ENCODE measurements around the gene FAM240A.
"Not testable (repeated sequence)": the region's sequence is repeated elsewhere in the genome, so short reads cannot be mapped to it uniquely, and the experiment has no call there.

Gene FAM240A

GRCh38 chr3:46612324-46612723, at the start of gene FAM240A:
Gene FAM240A (plus strand): TSS chr3:46612525. CDS start chr3:46612684, 159 bp downstream.
- in situ Hi-C loops (cut with MboI; ENCODE audit: low sequenced_read_pairs): no loop called here

- in situ Hi-C loops (cut with MboI; ENCODE audit: low sequenced_read_pairs): no loop called here
Observed at GRCh38 chr3:46564190-46565021, 47.9 kb upstream of the FAM240A start.

DNA sequence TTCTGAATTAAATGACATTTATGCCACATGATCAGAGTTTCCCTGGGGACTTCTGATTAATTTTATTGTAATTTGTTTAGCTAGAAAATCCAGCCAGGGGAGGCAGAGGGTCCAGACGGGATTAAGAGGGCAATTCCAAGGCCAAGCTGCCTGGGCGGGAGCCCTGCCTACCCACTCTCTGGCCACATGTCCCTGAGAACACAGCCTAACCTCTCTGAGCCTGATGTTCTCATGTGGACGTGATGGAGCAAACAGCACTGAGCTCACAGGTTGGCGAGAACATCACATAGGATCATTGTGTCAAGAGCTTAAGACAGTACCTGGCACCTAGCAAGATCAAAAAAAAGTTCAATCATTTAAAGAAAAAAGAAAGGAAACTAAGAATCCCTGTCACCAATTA, 47.2 kb upstream of the FAM240A start:
- in situ Hi-C loops (cut with MboI; ENCODE audit: low sequenced_read_pairs): no loop called here

DNA sequence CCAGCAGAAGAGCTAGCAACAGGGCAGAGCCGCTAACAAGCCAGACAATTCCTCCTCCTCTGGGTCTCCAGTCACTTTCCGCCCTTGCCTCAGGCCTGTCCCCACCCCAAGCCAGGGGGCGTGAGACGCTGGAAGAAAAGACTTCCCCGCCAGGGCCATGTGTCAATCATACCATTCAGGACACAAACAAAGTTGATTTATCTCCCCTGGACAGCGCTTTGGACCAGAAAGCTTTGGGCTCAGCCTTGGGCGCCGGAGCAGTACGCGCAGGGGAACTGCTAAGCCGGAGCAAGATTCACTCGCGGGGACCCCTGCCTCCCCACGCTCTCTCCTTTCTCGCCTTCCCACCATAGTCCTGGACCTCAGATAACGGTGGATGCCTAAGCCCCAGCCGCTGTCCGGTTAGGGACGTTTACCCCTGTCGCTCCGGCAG, 46.7 kb upstream of the FAM240A start:
- in situ Hi-C loops (cut with MboI; ENCODE audit: low sequenced_read_pairs): no loop called here

DNA sequence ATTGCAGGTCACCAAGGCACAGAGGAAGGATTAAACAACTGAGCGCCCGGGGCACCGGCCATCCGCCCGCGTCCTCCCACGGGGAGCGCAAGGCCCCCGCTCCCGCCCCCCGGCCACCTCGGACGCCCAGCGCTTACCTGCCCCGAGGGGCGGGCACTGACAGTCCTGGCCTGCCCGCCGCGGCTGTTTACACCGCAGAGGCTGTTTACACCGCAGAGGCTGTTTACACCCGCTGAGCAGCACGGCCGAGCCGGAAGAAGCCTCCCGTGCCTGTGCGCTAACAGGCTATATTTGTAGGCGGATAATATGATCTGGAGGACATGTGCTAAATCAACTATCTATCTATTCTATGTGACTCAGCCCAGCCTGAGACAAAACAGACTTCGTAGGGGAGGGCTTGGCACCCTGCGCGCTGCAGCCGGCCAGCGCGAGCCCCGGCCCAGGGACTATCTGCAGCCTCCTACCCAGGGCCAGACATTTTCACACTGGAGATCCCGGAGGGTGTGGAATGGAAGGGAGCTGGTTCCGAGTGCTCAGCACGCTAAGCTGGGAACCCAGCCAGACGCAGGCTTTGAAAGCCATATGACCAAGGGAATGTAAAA, 46.2 kb upstream of the FAM240A start, which contains the start of gene LRRC2:
Gene LRRC2, minus strand, starts transcription at position 263 of the 602 bp plus-strand sequence. CDS start 14,711 bp downstream, outside the sequence.
- in situ Hi-C loops (cut with MboI; ENCODE audit: low sequenced_read_pairs): no loop called here

- in situ Hi-C loops (cut with MboI; ENCODE audit: low sequenced_read_pairs): no loop called here
Observed at GRCh38 chr3:46571684-46572083, 40.6 kb upstream of the FAM240A start.

GRCh38 chr3:46573701-46574100, 38.6 kb upstream of the FAM240A start:
- in situ Hi-C loops (cut with MboI; ENCODE audit: low sequenced_read_pairs): no loop called here

DNA sequence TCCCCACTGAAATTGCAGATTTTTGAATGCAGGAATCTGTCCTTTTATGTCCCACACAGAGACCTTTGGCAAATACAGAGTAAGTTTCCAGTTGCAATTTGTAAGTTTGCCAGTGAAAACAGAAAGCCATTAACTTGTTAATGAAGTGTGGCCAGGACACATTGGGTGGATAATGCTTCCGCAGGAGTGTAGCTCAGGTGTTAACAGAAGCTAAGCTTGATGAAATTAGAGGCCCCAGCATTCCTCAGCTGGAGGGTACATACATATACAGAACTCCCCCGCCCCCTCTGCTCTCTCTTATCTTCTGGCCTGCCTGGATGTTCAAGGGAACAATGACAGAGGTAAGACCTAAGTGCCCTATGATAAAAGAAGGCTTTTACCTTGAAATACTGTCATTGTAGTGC, 38.1 kb upstream of the FAM240A start:
- in situ Hi-C loops (cut with MboI; ENCODE audit: low sequenced_read_pairs): no loop called here

DNA sequence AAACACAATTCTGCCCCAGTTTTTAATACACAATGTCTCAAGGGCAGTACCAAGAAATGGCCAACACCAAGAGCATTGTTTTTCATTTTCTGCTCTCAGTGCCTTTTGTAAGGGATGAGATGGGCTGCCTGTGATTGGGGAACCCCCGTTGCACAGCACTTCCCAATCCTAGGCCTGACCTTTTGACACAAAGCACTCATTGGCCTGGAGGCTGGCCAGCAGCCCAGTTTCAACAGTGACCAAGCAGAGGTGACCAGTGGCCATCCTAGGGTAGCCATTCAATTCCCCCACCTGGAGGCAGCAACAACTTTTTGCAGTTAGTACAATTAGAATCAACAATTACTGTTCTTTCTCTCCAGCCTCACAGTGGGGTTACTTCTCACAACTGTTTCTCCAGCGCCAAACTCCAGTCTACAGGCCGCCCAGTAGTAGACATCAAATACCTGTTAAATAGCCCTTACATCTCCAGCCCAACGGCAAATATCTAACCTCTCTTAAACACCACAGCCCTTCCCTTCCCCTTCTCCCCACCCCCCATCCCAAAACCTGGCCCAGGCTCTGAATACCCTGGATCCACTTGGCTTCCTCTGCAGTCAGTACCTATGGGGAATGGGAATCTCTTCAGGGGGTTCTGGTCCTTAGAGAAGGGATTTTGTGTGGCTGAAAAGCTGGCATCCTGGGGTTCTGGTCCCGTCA, 37.3 kb upstream of the FAM240A start:
- in situ Hi-C loops (cut with MboI; ENCODE audit: low sequenced_read_pairs): no loop called here

- in situ Hi-C loops (cut with MboI; ENCODE audit: low sequenced_read_pairs): no loop called here
Observed at GRCh38 chr3:46575577-46576222, 36.6 kb upstream of the FAM240A start.

DNA sequence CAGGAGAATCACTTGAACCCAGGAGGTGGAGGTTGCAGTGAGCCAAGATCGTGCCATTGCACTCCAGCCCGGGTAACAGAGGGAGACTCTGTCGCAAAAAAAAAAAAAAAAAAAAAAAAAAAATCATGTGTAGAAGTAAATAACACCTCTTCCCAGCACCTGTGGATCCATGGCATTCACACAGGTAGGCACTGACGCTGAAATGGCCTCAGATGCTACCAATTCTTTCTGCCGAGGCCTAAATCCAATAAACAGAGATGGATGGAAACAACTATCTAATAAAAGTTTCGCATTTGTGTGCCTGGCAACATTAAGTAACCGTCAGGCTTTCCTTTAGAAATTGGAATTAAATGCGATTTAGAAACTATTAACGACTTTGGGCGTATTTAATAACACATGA, 35.9 kb upstream of the FAM240A start:
- in situ Hi-C loops (cut with MboI; ENCODE audit: low sequenced_read_pairs): no loop called here

- in situ Hi-C loops (cut with MboI; ENCODE audit: low sequenced_read_pairs): no loop called here
Observed at GRCh38 chr3:46576879-46577278, 35.4 kb upstream of the FAM240A start.

GRCh38 chr3:46577580-46578249, 34.6 kb upstream of the FAM240A start:
- in situ Hi-C loops (cut with MboI; ENCODE audit: low sequenced_read_pairs): not testable (repeated sequence)

- in situ Hi-C loops (cut with MboI; ENCODE audit: low sequenced_read_pairs): no loop called here
Observed at GRCh38 chr3:46578973-46579755, 33.2 kb upstream of the FAM240A start.

DNA sequence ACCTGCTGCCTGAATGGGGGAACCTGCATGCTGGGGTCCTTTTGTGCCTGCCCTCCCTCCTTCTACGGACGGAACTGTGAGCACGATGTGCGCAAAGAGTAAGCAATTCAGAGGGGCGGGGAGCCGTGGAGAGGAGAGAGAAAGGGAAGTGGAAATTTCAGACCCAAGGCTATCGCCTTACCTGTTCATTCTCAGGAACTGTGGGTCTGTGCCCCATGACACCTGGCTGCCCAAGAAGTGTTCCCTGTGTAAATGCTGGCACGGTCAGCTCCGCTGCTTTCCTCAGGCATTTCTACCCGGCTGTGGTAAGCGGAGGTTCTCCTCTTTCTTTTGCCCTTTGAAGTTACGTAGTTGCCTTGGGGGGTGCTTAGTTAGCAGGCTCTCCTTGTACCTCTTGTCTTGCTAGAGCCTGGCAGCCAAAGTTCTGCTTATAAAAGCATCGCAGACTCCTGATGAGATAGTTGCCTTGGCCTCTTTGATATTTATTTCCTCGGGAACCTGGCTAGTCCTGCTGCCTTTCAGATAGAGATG, 32.5 kb upstream of the FAM240A start:
- in situ Hi-C loops (cut with MboI; ENCODE audit: low sequenced_read_pairs): no loop called here

DNA sequence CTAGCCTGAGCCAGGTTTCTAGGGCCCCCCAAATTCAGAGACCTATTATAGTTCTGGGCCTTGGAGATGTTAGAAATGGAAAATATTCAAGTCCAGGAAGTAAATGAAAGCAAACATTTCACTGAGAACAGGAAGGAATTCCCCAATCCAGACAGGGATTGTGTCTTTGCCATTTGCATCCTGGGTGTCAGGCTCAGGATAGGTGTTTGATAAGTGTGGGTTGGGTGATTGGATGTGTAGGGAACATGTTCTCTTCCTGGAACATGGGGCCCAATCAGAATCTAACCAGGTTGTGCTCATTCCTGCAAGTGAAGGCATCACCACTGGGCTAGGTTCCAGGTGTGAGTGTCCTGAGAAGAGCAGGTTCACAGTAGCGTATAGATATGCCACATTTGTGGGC, 31.6 kb upstream of the FAM240A start:
- in situ Hi-C loops (cut with MboI; ENCODE audit: low sequenced_read_pairs): no loop called here

GRCh38 chr3:46584598-46585467, 27.5 kb upstream of the FAM240A start:
- in situ Hi-C loops (cut with MboI; ENCODE audit: low sequenced_read_pairs): no loop called here

DNA sequence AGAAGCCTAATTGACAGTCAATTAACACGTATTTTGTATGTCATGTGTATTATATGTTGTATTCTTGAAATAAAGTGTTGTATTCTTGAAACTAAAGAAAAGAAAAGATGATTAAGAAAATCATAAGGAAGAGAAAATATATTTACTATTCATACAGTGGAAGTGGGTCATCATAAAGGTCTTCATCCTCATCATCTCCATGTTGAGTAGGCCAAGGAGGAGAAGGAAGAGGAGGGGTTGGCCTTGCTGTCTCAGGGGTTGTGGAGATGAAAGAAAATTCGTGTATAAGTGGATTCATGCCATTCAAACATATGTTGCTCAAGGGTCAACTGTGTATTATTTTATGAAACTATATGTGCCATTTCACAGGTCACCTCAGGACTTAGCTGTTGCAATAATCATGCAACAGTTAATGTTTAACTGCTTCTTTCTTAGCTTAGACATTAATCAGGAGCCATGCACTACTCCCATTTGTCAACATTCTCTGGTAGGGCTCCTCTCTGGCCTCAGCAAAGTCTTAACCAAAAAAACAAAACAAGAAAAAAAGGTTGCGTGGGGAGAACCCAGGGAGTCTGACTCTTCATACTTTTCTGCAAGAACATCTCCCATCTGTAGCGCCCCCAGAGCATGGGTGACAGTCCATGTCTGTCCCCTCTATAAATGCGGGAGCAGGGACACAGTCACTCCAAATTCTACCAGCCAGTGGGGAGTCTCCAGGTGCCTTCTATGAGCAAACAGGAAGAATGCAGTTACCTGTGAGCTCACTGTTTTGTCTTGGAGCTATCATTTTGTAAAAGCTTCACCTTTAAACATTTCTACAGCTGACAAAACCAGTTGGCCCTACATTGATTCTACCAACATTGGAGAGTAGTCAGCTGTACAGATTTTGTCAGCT, 26.3 kb upstream of the FAM240A start:
- in situ Hi-C loops (cut with MboI; ENCODE audit: low sequenced_read_pairs): no loop called here

Data from HL-60/S4 (cell line).